GM12874 (cell line): ENCODE data around the gene CTAG1B.
"Not testable (repeated sequence)": the region's sequence is repeated elsewhere in the genome, so short reads cannot be mapped to it uniquely, and the experiment has no call there.

Experiments
- TF ChIP-seq, protein P1 (sequence below): IDR thresholded peaks from 2 replicates; pipeline ENCODE4 v1.5.1; 2011; ENCODE audit warnings: low read depth, mild to moderate bottlenecking, control low read depth, low read length, moderate library complexity; ENCODE audit not compliant: insufficient read depth

The CTAG1B gene

DNA sequence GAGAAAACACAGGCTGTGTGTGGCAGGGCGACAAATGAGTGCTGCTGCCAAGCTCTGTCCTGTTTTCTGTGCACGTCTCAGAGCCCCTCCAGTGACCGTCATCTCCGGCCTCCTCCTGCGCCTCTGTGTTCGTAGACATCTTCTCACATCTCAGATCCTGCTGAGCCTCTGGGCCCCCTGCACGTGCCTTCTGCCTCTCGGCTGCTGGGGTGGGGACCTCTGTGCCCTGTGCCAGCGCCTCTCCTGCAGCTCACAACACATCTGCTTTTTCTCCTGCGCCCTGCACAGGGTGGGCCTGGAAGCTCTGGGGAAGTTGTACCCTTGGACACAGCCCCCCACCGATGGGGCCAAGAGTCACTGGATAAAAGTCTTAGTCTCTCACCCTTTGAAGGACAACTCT, 36.7 kb upstream of the CTAG1B start:
- TF ChIP-seq, protein P1, sequence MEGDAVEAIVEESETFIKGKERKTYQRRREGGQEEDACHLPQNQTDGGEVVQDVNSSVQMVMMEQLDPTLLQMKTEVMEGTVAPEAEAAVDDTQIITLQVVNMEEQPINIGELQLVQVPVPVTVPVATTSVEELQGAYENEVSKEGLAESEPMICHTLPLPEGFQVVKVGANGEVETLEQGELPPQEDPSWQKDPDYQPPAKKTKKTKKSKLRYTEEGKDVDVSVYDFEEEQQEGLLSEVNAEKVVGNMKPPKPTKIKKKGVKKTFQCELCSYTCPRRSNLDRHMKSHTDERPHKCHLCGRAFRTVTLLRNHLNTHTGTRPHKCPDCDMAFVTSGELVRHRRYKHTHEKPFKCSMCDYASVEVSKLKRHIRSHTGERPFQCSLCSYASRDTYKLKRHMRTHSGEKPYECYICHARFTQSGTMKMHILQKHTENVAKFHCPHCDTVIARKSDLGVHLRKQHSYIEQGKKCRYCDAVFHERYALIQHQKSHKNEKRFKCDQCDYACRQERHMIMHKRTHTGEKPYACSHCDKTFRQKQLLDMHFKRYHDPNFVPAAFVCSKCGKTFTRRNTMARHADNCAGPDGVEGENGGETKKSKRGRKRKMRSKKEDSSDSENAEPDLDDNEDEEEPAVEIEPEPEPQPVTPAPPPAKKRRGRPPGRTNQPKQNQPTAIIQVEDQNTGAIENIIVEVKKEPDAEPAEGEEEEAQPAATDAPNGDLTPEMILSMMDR = no peak

DNA sequence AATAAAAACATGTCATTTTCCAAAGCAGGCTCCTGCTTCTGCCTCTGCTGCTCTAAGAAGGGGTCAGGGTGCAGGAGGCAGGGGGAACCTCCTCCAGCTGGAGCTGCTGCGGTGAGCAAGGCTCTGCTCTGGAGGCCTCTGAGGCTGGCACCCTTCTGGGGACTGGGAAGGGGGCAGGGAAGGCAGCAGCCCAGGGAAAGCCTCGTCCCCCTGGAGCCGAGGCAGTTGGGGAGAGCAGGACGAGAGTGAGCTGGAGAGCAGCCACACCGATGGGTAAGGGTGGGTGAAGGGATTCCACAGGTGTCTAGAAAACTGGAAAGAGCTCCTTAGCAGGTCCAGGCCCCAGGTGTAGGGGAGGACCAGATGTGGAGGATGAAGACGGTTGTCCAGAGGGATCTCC, 36.3 kb upstream of the CTAG1B start:
- TF ChIP-seq, protein P1 = no peak

DNA sequence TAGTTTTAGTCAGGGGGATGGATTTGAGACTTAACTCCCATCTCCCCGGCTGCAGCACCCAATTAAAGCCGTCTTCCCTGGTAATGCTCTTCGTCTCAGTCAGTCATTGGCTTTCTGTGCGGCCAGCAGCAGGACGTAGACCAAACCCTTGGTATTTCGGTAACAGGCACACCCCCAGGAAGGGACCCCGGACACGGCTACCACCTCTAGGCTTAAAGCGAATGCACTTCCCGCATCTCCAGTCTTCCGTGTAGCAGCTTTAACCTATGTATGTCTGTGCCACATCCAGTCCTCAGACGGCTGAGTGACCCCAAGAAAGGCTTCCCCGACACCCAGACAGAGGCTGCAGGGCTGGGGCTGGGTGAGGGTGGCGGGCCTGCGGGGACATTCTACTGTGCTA, 35.8 kb upstream of the CTAG1B start:
- TF ChIP-seq, protein P1 = no peak

DNA sequence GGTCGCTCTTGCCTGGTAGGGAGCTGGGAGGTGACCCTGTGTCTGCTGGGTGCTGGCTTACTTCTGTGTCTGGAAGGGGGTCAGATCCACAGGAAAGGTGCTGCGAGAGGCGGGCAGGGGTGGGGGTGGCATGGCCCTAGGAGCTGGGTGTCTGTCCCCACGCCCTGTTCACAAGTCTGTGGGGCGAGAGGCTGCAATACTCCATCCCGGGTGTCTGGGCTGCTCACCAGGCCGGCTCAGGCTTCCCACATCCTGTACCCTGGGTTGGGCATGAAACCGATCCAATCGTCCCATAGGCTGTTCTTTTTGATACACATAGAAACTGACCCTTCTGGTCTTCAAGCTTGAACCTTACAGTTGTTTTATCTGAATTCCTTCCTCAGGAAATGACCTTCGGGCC, 35.3 kb upstream of the CTAG1B start:
- TF ChIP-seq, protein P1 = no peak

DNA sequence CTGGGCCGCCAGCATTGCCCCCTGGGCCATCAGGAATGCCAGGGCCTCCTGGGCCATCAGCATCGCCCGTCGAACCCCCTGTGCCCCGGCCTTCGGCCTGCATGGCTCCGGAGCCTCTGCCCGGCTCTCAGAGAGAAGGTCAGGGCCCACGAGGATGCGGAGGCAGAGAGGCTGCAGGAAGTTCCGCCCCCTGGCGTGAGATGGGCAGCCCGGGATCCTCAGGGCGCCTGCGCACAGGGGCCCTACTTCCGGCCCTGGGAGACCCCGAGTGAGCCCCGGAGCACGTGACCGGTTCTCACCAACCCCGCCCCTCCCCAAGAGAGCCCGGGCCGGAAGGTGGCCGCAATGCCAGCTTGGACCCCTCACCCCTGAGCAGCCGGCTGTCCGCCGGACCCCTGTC, 34.3 kb upstream of the CTAG1B start, which contains the start of gene CTAG2:
TSS of gene CTAG2 (minus strand) at position 167 of the 400 bp plus-strand sequence. CDS start at position 103, 64 bp downstream.
- TF ChIP-seq, protein P1 = not testable (repeated sequence)

DNA sequence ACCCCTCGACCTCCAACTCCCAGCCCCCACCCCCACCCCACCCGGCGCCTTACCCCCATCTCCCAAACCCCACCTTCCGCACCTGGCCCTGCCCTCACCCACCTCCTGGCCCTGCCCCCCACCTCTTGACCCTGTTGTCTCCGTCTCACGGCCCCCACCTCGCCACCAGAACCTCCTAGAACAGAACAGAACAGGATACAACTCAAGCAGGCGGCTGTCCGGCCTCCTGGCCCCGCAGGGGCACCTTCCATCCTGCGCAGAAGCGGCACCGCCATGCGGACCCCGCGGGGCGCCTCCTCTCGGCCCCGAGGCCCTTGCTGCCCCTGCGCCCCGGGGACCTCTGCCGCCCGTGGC, 33.9 kb upstream of the CTAG1B start:
- TF ChIP-seq, protein P1 = no peak

DNA sequence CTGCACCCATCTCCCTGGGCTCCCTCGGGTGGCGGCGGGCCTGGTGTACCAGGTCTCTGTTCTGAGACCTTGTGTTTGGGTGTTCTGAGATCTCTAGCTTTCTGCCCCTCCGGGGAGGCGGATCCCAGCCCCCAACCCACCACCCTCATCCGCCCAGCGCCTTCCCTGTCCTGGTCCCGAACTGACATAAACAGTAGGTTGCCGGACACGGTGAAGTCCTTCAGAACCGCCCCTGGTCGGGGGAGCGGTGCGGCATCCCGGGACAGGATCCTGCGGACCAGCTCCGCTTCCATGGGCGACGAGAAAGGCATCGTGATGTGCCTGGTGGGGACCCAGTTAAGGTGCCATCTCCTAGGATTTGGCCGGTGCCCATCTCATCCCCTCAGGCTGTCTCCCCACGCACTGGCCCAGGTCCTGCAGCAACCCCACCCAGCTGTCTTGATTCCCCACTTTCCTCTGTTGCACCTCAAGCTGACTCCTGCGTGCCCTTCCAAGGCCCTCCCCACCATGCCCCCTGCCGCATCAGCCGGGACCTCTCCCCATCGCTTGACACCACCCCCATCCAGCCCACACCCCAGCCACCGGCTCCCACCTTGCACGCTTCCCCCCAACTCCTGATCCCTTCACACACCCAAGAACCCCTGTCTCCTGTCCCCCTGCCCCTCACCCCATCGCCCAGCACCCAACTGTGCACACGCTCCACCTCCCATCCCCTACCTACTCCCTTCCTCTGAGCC, 33.4 kb upstream of the CTAG1B start:
- TF ChIP-seq, protein P1 = no peak
